HK-2 (cell line): ENCODE results near the gene FBXO11.
"Not testable (repeated sequence)": the region's sequence is repeated elsewhere in the genome, so short reads cannot be mapped to it uniquely, and the experiment has no call there.

ENCODE experiments used
- DNase-seq: peaks from one replicate; pipeline ENCODE4 v3.0.0-alpha.2; 2018; ENCODE audit not compliant: unreplicated experiment

FBXO11 gene

GRCh38 chr2:47897883-47898731 is 8.2 kb downstream of the FBXO11 start:
- DNase-seq: no peak

GRCh38 chr2:47897191-47897882 is 9.0 kb downstream of the FBXO11 start:
- DNase-seq: not testable (repeated sequence)

DNA sequence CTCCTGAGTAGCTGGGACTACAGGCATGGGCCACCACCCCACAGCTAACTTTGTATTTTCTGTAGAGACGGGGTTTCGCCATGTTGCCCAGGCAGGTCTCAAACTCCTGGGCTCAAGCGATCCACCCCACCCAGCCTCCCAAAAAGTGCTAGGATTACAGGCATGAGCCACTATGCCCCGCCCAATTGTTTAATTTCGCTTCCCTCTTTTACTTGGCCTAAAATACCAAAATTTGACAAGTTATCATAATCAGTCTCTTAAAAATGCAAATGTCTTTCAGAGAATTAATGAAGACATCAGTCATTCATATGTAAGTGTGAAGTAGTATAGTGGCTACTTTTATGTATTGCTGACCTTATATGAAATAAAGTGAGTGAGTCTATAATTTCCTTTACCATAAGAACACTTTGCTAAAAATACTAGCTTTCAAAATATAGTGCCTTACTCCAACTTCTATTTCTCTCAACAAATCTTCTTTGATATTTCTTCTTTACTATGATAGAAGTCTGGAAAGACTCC is 9.8 kb downstream of the FBXO11 start:
- DNase-seq: no peak

- no peak for DNase-seq
Measured at GRCh38 chr2:47893771-47894170, 12.5 kb downstream of the FBXO11 start.

DNA sequence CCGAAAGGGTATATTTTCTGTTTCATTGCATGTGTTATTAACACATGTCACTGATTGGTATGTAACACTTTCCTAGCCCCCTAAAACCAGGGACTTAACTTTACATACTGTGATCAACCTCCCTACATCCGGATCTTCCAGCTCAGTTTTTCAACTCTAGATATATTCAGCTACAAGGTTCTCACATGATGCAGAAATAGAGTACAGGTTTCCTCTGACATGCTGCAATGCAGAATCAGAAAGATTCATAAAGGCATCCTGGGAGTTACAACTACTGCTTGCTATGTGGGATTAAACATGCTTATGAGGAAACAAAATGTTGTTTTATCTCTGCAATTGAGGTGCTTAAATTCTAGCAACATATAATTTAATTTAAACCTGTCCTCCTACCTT is 14.0 kb downstream of the FBXO11 start:
- DNase-seq: no peak

GRCh38 chr2:47891369-47892337 is 14.6 kb downstream of the FBXO11 start:
- no peak for DNase-seq

- no peak for DNase-seq
Measured at GRCh38 chr2:47890711-47891368, 15.5 kb downstream of the FBXO11 start.

GRCh38 chr2:47888581-47889280 is 17.6 kb downstream of the FBXO11 start:
- DNase-seq: no peak

DNA sequence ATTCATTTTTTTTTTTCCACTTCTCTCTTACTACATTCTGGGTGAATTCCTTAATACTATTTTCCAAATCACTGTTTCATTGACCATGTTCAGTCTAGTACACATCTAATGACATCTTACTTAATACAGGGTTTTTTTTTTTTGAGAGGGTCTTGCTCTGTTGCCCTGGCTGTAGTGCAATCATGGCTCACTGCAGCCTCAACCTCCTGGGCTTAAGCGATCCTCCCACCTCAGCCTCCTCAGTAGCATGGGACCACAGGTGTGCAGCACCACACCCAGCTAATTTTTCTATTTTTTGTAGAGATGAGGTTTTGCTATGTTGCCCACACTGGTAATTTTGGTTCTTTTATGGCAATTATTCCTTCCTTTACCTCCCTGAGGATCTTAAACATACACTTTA is 29.4 kb downstream of the FBXO11 start:
- no peak for DNase-seq

DNA sequence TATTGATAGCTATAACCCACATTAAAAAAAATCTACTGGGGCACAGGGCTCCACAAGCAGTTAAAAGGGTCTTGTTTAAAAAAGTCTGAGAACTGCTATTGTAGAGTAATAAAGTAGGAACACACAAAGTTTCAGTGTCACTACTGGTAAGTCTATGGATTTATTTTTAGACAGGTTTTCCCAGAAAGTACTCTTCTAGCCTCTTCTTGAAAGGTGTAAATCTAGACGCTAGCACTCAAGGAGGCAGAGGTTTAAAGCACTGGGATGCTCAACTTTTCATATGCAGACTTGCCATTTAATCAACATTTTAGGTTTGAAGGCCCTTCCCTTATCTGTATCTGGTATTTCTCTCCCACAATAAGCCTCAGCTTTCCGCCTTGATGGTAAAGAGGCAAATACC is 33.4 kb downstream of the FBXO11 start:
- DNase-seq: no peak

GRCh38 chr2:47870641-47871540 is 35.4 kb downstream of the FBXO11 start:
- DNase-seq: no peak

- DNase-seq: no peak
Measured at GRCh38 chr2:47869859-47870595, 36.3 kb downstream of the FBXO11 start.

DNA sequence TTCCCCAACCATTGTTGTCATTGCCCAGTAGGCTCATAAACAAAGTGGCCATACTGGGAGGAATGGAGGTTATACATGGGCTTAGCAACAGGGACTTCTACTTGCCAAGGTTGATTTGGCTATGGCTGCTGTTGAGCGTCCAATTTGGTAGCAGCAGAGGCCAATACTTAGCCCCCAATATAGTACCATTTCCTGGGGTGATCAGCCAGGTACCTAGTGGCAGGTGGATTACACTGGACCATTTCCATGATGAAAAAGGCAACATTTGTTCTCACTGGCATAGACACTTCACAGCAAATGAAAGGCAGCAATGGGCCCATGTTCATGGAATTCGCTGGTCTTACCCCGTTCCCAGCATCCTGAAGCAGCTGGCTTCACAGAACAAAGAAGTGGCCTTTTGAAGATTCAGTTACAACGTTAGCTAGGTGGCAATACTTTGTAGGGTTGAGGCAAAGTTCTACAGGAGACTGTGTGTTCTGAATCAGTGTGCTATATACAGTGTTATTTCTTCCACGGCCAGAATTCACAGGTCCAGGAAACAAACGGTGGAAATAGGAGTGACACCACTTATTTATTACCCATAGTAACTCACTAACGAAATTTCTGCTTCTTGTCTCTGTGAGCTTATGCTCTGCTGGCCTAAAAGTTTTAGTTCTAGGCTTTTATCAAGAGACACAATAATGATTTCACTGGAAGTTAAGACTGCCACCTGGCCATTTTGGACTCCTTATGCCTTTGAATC is 37.5 kb downstream of the FBXO11 start:
- no peak for DNase-seq

DNA sequence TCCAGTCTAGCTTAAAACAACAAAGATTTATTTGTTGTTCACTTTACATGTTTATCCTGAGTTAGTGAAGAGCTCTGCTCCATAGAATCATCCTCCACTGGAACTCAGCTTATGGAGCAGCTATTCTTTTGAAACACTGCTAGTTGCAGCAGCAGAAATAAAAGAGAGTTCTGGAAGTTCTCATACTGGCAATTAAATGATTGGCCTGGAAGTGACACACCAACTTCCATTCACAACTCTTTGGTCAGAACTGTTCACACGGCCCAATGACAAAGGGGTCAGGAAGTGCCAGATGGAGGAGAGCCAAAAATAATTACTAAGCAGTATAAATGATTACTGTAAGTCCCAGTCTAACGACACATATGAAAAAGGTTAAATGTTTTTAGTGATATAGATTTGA is 39.1 kb downstream of the FBXO11 start:
- DNase-seq: peak; percentile 16

DNA sequence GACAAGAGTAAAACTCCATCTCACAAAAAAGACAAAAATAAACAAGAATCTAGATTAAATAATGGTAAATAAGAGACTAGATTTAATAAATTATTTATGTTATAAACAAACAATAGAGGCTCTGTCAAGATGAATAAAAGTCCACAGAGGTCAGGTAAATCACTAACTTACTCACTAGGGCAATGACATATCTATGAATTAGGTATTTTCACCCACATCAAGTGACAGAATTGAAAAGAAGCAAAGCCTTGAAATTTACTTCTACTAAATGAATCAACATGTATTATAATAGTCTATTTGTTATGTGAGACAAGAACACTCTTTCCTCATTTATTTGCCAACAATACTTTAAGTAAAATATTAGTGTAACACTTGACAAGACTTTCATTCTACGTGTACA is 41.7 kb downstream of the FBXO11 start:
- DNase-seq: no peak

GRCh38 chr2:47862949-47863348 is 43.3 kb downstream of the FBXO11 start:
- DNase-seq: no peak

DNA sequence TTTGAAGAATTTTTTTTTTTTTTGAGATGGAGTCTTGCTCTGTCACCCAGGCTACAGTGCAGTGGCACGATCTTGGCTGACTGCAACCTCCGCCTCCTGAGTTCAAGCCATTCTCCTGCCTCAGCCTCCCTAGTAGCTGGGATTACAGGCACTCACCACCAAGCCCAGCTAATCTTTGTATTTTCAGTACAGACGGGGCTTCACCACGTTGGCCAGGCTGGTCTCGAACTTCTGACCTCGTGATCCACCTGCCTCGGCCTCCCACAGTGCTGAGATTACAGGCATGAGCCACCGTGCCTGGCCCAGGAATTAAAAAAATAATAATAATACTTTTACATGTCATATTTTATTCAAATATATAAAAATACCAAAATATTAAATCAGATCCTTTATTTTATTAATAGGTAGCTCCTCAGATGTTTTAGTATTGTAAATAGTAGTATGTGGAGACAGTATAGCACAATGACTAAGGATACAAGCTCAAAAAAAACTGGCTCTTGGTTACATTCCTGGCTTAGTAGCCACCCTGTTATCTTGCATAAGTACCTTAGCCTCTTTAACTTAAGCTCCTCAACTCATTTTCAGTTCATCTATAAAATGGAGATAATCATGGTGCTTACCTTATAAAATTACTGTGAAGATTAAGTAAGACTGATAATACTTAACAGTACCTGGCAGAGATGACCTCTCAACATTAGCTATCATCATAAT is 53.1 kb downstream of the FBXO11 start:
- not testable (repeated sequence) for DNase-seq

DNA sequence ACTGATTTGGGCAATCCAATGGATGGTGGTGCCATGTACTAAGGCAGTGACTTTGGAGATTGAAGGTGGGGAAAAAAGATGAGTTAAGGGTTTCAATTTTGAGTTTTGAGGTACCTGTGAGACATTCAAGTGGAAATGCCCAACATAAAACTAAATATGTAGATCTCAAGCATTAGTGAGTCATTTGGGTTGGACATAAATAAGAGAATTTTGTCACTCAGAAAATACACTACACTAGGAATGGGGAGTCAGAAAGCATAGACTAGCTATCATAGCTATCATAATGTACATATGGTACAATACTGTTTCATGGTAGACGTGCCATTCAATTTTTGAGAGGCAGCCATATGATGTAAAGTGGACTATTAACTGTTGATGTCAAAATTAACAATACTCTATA is 56.1 kb downstream of the FBXO11 start:
- DNase-seq: no peak
